ENCODE results near the gene ADAMTS14.

DNA sequence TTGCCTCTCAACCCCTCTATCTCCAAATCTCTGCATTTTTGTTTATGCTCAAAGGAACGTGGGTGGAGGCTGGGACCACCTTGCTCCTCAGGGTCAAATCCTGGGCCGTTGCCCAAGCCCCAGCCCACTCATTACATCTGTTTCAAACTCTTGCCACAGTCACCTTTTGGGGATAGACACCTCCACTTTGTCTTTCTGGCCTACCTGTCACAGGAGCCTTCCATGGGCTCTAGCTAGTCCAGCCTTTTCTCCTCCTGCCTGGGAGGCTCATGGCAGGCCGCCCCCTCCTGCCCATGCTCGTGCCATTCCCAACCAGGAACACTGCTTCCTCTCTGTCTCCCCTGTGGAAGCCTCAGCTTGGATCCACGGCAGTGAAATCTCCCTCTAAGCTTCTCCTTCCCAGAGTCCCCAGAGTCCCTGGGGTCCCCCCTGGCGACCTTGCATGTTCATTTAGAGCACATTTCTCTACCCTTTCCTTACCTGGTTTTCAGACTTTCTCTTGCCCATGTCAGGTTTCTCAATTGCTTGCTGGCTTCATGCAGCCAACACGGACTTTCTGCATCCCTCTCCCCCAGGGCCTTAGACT is 2.5 kb upstream of the ADAMTS14 start:
- TF ChIP-seq CTCF (IDR thresholded peaks at IDR 0.05), result no peak
- no peak for TF ChIP-seq POLR2A (IDR thresholded peaks at IDR 0.05)
